Keratinocyte (primary cell): ENCODE data around the gene ANKDD1A. TPM values are rescaled to one million over a fixed set of nuclear protein-coding genes. Genes with fewer than 3 reads are reported as not detected.

Source experiments
- DNase-seq: peaks from one replicate; pipeline ENCODE4 v3.0.0-alpha.2; 2011; ENCODE audit warnings: low read depth, missing footprints, low spot score
- FAIRE-seq: peaks from 2 replicates; lab custom pipeline; 2011; peaks lifted over from hg19 to GRCh38; lab: Jason Lieb, UNC
- H2AFZ ChIP-seq: 2 replicates; pipeline ENCODE4 v1.6.0; 2012; ENCODE audit warnings: low read length, control low read depth, inconsistent platforms; ENCODE audit not compliant: control insufficient read depth
- H3K27ac ChIP-seq: 2 replicates; pipeline ENCODE4 v1.5.1; 2011; ENCODE audit warnings: low read length; ENCODE audit not compliant: control insufficient read depth, insufficient read depth
- H3K27me3 ChIP-seq: 3 replicates; pipeline ENCODE4 v1.6.0; 2011; ENCODE audit warnings: low read length; ENCODE audit not compliant: control insufficient read depth, insufficient read depth; ENCODE audit errors: extremely low read depth
- H3K36me3 ChIP-seq, 2 experiments: 2 replicates in 1 of 2; 3 replicates in 1 of 2; pipeline ENCODE4 v1.5.1; 2011; ENCODE audit warnings: low read length in 2 of 2, mild to moderate bottlenecking in 1 of 2; ENCODE audit not compliant: control insufficient read depth in 2 of 2, insufficient read depth in 2 of 2; ENCODE audit errors: extremely low read depth in 1 of 2
- H3K4me1 ChIP-seq: 3 replicates; pipeline ENCODE4 v1.5.1; 2011; ENCODE audit warnings: low read length; ENCODE audit not compliant: control insufficient read depth, insufficient read depth; ENCODE audit errors: extremely low read depth
- H3K4me2 ChIP-seq: 3 replicates; pipeline ENCODE4 v1.6.0; 2011; ENCODE audit warnings: low read depth, low read length; ENCODE audit not compliant: control insufficient read depth, insufficient read depth; ENCODE audit errors: extremely low read depth
- H3K4me3 ChIP-seq, 3 experiments: fragments of 200-600 bp in 1 of 3; sonication (generic) in 1 of 3; 2 replicates in 2 of 3; 3 replicates in 1 of 3; pipeline ENCODE4 v1.5.1; 2011 to 2016; ENCODE audit warnings: low read length in 3 of 3, mild to moderate bottlenecking in 3 of 3, control low read depth in 2 of 3, inconsistent platforms in 1 of 3, low read depth in 1 of 3, mixed read lengths in 1 of 3, mixed run types in 1 of 3, moderate library complexity in 1 of 3; ENCODE audit not compliant: control insufficient read depth in 2 of 3, insufficient read depth in 2 of 3; ENCODE audit errors: extremely low read depth in 1 of 3
- H3K79me2 ChIP-seq: 2 replicates; pipeline ENCODE4 v1.6.0; 2012; ENCODE audit warnings: low read length; ENCODE audit not compliant: control insufficient read depth, insufficient read depth
- H3K9ac ChIP-seq: 3 replicates; pipeline ENCODE4 v1.6.0; 2011; ENCODE audit warnings: low read length; ENCODE audit not compliant: control insufficient read depth, insufficient read depth; ENCODE audit errors: extremely low read depth
- H3K9me1 ChIP-seq: 3 replicates; pipeline ENCODE4 v1.6.0; 2011; ENCODE audit warnings: low read length; ENCODE audit not compliant: control insufficient read depth, insufficient read depth; ENCODE audit errors: extremely low read depth
- H3K9me3 ChIP-seq: 2 replicates; pipeline ENCODE4 v1.5.1; 2012; ENCODE audit warnings: low read depth, low read length; ENCODE audit not compliant: control insufficient read depth
- H4K20me1 ChIP-seq: 3 replicates; pipeline ENCODE4 v1.6.0; 2011; ENCODE audit warnings: low read length; ENCODE audit not compliant: control insufficient read depth, insufficient read depth; ENCODE audit errors: extremely low read depth
- CTCF ChIP-seq, 3 experiments: IDR thresholded peaks in 1 of 3; conservative IDR thresholded peaks in 1 of 3; optimal IDR thresholded peaks in 1 of 3; 2 replicates in 2 of 3; 3 replicates in 1 of 3; pipeline versions ENCODE3 to v1.5.1; 2011; ENCODE audit warnings: low read length in 3 of 3, mild to moderate bottlenecking in 3 of 3, moderate library complexity in 2 of 3, control low read depth in 1 of 3, inconsistent platforms in 1 of 3; ENCODE audit not compliant: insufficient read depth in 2 of 3; ENCODE audit errors: extremely low read depth in 1 of 3
- EZH2 ChIP-seq: IDR thresholded peaks from one replicate; pipeline ENCODE4 v1.6.1; 2012; ENCODE audit warnings: inconsistent platforms, mild to moderate bottlenecking, low read length, moderate library complexity
- dilution Hi-C: fragments of 300-500 bp; cut with MboI; formaldehyde crosslinking; loops from one replicate; pipeline ENCODE4 v1.7.0; 2020; ENCODE audit warnings: low sequenced_read_pairs; ENCODE audit not compliant: extremely low pct_ligation_motif_present
- polyA plus RNA-seq, 5 experiments: library from polyadenylated mRNA; depleted of rRNA in 3 of 5; stranded (reverse) in 3 of 5; stranded (forward) in 1 of 5; unstranded in 1 of 5; fragments of >200 nt; gene quantifications; 1 replicate in 1 of 5; 2 replicates in 3 of 5; 3 replicates in 1 of 5; pipeline versions ENCODE4 v1.2.1 to v1.2.3, GENCODE V29; 2011 to 2012; ENCODE audit warnings: missing spikeins in 2 of 5, low read depth in 1 of 5, low replicate concordance in 1 of 5

The ANKDD1A gene
- polyA plus RNA-seq, 1 donor (not counting 4 experiments of a cell fraction or from before 2014, with no cell fraction given) = 1.1 TPM

- H3K4me2 ChIP-seq = no peak overlapping the region
- no peak overlapping the region for H3K27ac ChIP-seq
- DNase-seq = no peak
- H3K27me3 ChIP-seq = peaks cover 3% of the 10 kb centered on the region
- no peak overlapping the region for H2AFZ ChIP-seq
- TF ChIP-seq CTCF (optimal IDR thresholded peaks at IDR 0.05 in 1 of 3, IDR thresholded peaks at IDR 0.05 in 1 of 3, conservative IDR thresholded peaks at IDR 0.05 in 1 of 3; ENCODE audit: extremely low read depth in 1 of 3, insufficient read depth in 2 of 3, low read length in 3 of 3) = no peak
- no peak for TF ChIP-seq EZH2
- no peaks in the 10 kb centered on the region for H4K20me1 ChIP-seq
- H3K79me2 ChIP-seq = no peaks in the 10 kb centered on the region
- no peaks in the 10 kb centered on the region for H3K9me3 ChIP-seq
- dilution Hi-C loops = no loop called here
- H3K9me1 ChIP-seq = no peaks in the 10 kb centered on the region
- H3K4me3 ChIP-seq = no peak overlapping the region
- peaks cover 12% of the 10 kb centered on the region for H3K4me1 ChIP-seq
- H3K36me3 ChIP-seq = no peaks in the 10 kb centered on the region
- FAIRE-seq = no peak
- no peak overlapping the region for H3K9ac ChIP-seq
Observed at GRCh38 chr15:64915518-64916227, 4.0 kb downstream of the ANKDD1A start.

DNA sequence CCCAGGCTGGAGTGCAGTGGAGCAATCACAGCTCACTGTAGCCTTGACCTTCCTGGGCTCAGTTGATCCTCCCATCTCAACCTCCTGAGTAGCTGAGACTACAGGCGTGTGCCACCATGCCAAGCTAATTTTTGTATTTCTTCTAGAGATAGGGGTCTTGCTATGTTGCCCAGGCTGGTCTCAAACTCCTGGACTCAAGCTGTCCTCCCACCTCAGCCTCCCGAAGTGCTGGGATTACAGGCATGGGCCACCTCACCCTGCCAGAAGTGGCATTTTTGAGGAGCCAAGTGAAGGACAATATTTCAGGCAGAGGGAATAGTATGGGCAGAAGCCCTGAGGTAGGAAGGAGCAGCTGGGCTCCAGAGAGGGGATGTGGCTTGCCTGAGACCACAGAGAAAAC lies 4.7 kb downstream of the ANKDD1A start:
- H3K36me3 ChIP-seq = no peaks in the 10 kb centered on the region
- DNase-seq (no peak), FAIRE-seq (no peak)
- H2AFZ ChIP-seq = no peak overlapping the region
- no peaks in the 10 kb centered on the region for H3K9me1 ChIP-seq
- H3K4me3 ChIP-seq = no peak overlapping the region
- H3K79me2 ChIP-seq = no peaks in the 10 kb centered on the region
- TF ChIP-seq CTCF (optimal IDR thresholded peaks at IDR 0.05 in 1 of 3, IDR thresholded peaks at IDR 0.05 in 1 of 3, conservative IDR thresholded peaks at IDR 0.05 in 1 of 3; ENCODE audit: extremely low read depth in 1 of 3, insufficient read depth in 2 of 3, low read length in 3 of 3) = no peak
- TF ChIP-seq EZH2 = no peak
- dilution Hi-C loops = no loop called here
- no peak overlapping the region for H3K4me2 ChIP-seq
- peaks cover 3% of the 10 kb centered on the region for H3K27me3 ChIP-seq
- no peaks in the 10 kb centered on the region for H3K9me3 ChIP-seq
- no peak overlapping the region for H3K9ac ChIP-seq
- no peaks in the 10 kb centered on the region for H4K20me1 ChIP-seq
- H3K27ac ChIP-seq = no peak overlapping the region
- H3K4me1 ChIP-seq = peaks cover 8% of the 10 kb centered on the region
